Stimulated activated CD8-positive, alpha-beta memory T cell treated with anti-CD3 and anti-CD28 coated beads, Interleukin-15, amount 100 ng/mL, for 1 hour (primary cell): Measurements from ENCODE around the gene BLTP3A.
"Not testable (repeated sequence)": the region's sequence is repeated elsewhere in the genome, so short reads cannot be mapped to it uniquely, and the experiment has no call there.

Experiments used
- DNase-seq: peaks from one replicate; pipeline ENCODE4 v3.0.0-alpha.2; 2020; ENCODE audit warnings: low read depth

BLTP3A gene

GRCh38 chr6:34791701-34792604 is at the start of gene BLTP3A:
BLTP3A (plus strand) TSS chr6:34792083; CDS start chr6:34792251, 168 bp downstream.
- DNase-seq = peak; percentile 36

- DNase-seq = no peak
Measured at GRCh38 chr6:34742094-34742493, 49.8 kb upstream of the BLTP3A start.

GRCh38 chr6:34743625-34744293 is 48.1 kb upstream of the BLTP3A start:
- DNase-seq = no peak

GRCh38 chr6:34744294-34744647 is 47.6 kb upstream of the BLTP3A start:
- DNase-seq = not testable (repeated sequence)

GRCh38 chr6:34745277-34746103 is 46.4 kb upstream of the BLTP3A start:
- DNase-seq = no peak

- DNase-seq = no peak
Measured at GRCh38 chr6:34746104-34746846, 45.6 kb upstream of the BLTP3A start.

GRCh38 chr6:34748757-34749156 is 43.1 kb upstream of the BLTP3A start:
- no peak for DNase-seq

GRCh38 chr6:34756513-34756856 is 35.4 kb upstream of the BLTP3A start:
- not testable (repeated sequence) for DNase-seq

- DNase-seq = no peak
Measured at GRCh38 chr6:34757687-34758274, 34.1 kb upstream of the BLTP3A start.

GRCh38 chr6:34760108-34760507 is 31.8 kb upstream of the BLTP3A start:
- no peak for DNase-seq

- not testable (repeated sequence) for DNase-seq
Measured at GRCh38 chr6:34761681-34762080, 30.2 kb upstream of the BLTP3A start.

- no peak for DNase-seq
Measured at GRCh38 chr6:34768148-34768547, 23.7 kb upstream of the BLTP3A start.

GRCh38 chr6:34771727-34772126 is 20.2 kb upstream of the BLTP3A start:
- no peak for DNase-seq

- no peak for DNase-seq
Measured at GRCh38 chr6:34772940-34773339, 18.9 kb upstream of the BLTP3A start.

GRCh38 chr6:34773916-34774315 is 18.0 kb upstream of the BLTP3A start:
- no peak for DNase-seq

GRCh38 chr6:34774967-34775366 is 16.9 kb upstream of the BLTP3A start:
- DNase-seq = no peak

- not testable (repeated sequence) for DNase-seq
Measured at GRCh38 chr6:34785375-34785774, 6.5 kb upstream of the BLTP3A start.

- DNase-seq = not testable (repeated sequence)
Measured at GRCh38 chr6:34787152-34787551, 4.7 kb upstream of the BLTP3A start.

GRCh38 chr6:34788111-34788510 is 3.8 kb upstream of the BLTP3A start:
- no peak for DNase-seq

GRCh38 chr6:34791164-34791700 is 651 bp upstream of the BLTP3A start:
- peak; percentile 18 for DNase-seq
